Ascending aorta (tissue), 2 donors: Measurements from ENCODE around the gene KCNQ1OT1. TPM values are rescaled to one million over a fixed set of nuclear protein-coding genes. Genes with fewer than 3 reads are reported as not detected.

Experiments used
- DNase-seq, 2 donors: peaks; one replicate each; pipeline ENCODE4 v3.0.0-alpha.2; 2019; ENCODE audit warnings: low spot score in 2 of 2
- H3K27ac ChIP-seq, 2 donors: fragments of 200-600 bp; sonication (generic); one replicate each; pipeline ENCODE4 v1.5.1; 2016 to 2017; ENCODE audit warnings: mild to moderate bottlenecking in 1 of 2
- H3K27me3 ChIP-seq: fragments of 200-600 bp; sonication (generic); one replicate; pipeline ENCODE4 v1.5.1; 2017
- H3K36me3 ChIP-seq, 2 donors: fragments of 200-600 bp; sonication (generic); one replicate each; pipeline ENCODE4 v1.5.1; 2016
- H3K4me1 ChIP-seq, 2 donors: fragments of 200-600 bp; sonication (generic); one replicate each; pipeline ENCODE4 v1.5.1; 2016 to 2017; ENCODE audit warnings: mild to moderate bottlenecking in 1 of 2
- H3K4me3 ChIP-seq, 2 donors: fragments of 200-600 bp; sonication (generic); one replicate each; pipeline ENCODE4 v1.5.1; 2016 to 2017; ENCODE audit warnings: mild to moderate bottlenecking in 1 of 2
- H3K9me3 ChIP-seq, 2 donors: fragments of 200-600 bp; sonication (generic); one replicate each; pipeline ENCODE4 v1.5.1; 2016
- CTCF ChIP-seq, 3 experiments: fragments of 200-600 bp in 2 of 3; fragments of 450-650 bp in 1 of 3; sonication (generic) in 2 of 3; IDR thresholded peaks; one replicate each; pipeline ENCODE4 v1.5.1; 2016 to 2019; ENCODE audit warnings: antibody characterized with exemption in 3 of 3, mild to moderate bottlenecking in 1 of 3, moderate library complexity in 1 of 3
- intact Hi-C: fragments of 100-400 bp; cut with DNase I; formaldehyde crosslinking; loops from one replicate; pipeline ENCODE4 v1.15.1; 2023
- total RNA-seq: library from RNA; depleted of rRNA; stranded (reverse); fragments of >200 nt; gene quantifications from one replicate; pipeline ENCODE4 v1.1.0, GENCODE V29; 2016

Gene KCNQ1OT1
- total RNA-seq, 1 donor from 2014 or later: 1.5 TPM

GRCh38 chr11:2650343-2650867 is 49.4 kb downstream of the KCNQ1OT1 start:
- no peaks in the 10 kb centered on the region for H3K36me3 ChIP-seq
- H3K9me3 ChIP-seq: peaks cover 48 to 59% of the 10 kb centered on the region in 2 donors
- no peak for DNase-seq
- H3K27me3 ChIP-seq: no peaks in the 10 kb centered on the region
- no peaks in the 10 kb centered on the region for H3K4me1 ChIP-seq
- H3K27ac ChIP-seq: no peak overlapping the region
- intact Hi-C loops: no loop called here
- TF ChIP-seq CTCF (IDR thresholded peaks at IDR 0.05): no peak
- H3K4me3 ChIP-seq: no peak overlapping the region

GRCh38 chr11:2649848-2650247 is 49.9 kb downstream of the KCNQ1OT1 start:
- no peak overlapping the region for H3K4me3 ChIP-seq
- H3K9me3 ChIP-seq: peaks cover 53 to 64% of the 10 kb centered on the region in 2 donors
- intact Hi-C loops: no loop called here
- H3K27me3 ChIP-seq: no peaks in the 10 kb centered on the region
- DNase-seq: no peak
- no peak for TF ChIP-seq CTCF (IDR thresholded peaks at IDR 0.05)
- H3K27ac ChIP-seq: no peak overlapping the region
- no peaks in the 10 kb centered on the region for H3K36me3 ChIP-seq
- no peaks in the 10 kb centered on the region for H3K4me1 ChIP-seq

- no peak overlapping the region for H3K4me3 ChIP-seq
- intact Hi-C loops: no loop called here
- no peak for TF ChIP-seq CTCF (IDR thresholded peaks at IDR 0.05)
- H3K9me3 ChIP-seq: peaks cover 54 to 69% of the 10 kb centered on the region in 2 donors
- H3K4me1 ChIP-seq: no peaks in the 10 kb centered on the region
- no peak for DNase-seq
- H3K36me3 ChIP-seq: no peaks in the 10 kb centered on the region
- no peaks in the 10 kb centered on the region for H3K27me3 ChIP-seq
- no peak overlapping the region for H3K27ac ChIP-seq
These were observed 50.4 kb downstream of the KCNQ1OT1 start for GRCh38 chr11:2649400-2649799.

GRCh38 chr11:2647953-2648352 is 51.8 kb downstream of the KCNQ1OT1 start:
- no peaks in the 10 kb centered on the region for H3K27me3 ChIP-seq
- intact Hi-C loops: no loop called here
- TF ChIP-seq CTCF (IDR thresholded peaks at IDR 0.05): no peak

GRCh38 chr11:2647167-2647566 is 52.6 kb downstream of the KCNQ1OT1 start:
- no peak for DNase-seq
- Histone ChIP-seq H3K27me3 (no peaks in the 10 kb centered on the region), H3K36me3 (no peaks in the 10 kb centered on the region), H3K27ac (no peak overlapping the region), H3K4me3 (no peak overlapping the region), H3K4me1 (no peaks in the 10 kb centered on the region), H3K9me3 (peaks cover 68 to 86% of the 10 kb centered on the region in 2 donors)
- intact Hi-C loops: no loop called here
- TF ChIP-seq CTCF (IDR thresholded peaks at IDR 0.05): no peak

More at GRCh38 chr11:2647953-2648352, 51.8 kb downstream of the KCNQ1OT1 start:
- Histone ChIP-seq H3K27ac (no peak overlapping the region), H3K4me1 (no peaks in the 10 kb centered on the region), H3K4me3 (no peak overlapping the region), H3K9me3 (peaks cover 65 to 78% of the 10 kb centered on the region in 2 donors), H3K36me3 (no peaks in the 10 kb centered on the region)
- no peak for DNase-seq

GRCh38 chr11:2645779-2646118 is 54.0 kb downstream of the KCNQ1OT1 start:
- H3K9me3 ChIP-seq: peaks cover 67 to 96% of the 10 kb centered on the region in 2 donors

More at GRCh38 chr11:2645779-2646118, 54.0 kb downstream of the KCNQ1OT1 start:
- no peaks in the 10 kb centered on the region for H3K36me3 ChIP-seq
- H3K4me1 ChIP-seq: no peaks in the 10 kb centered on the region
- TF ChIP-seq CTCF (IDR thresholded peaks at IDR 0.05): no peak
- intact Hi-C loops: no loop called here
- no peak for DNase-seq
- no peak overlapping the region for H3K27ac ChIP-seq
- no peaks in the 10 kb centered on the region for H3K27me3 ChIP-seq
- no peak overlapping the region for H3K4me3 ChIP-seq
